ENCODE data around the gene GRPEL2. TPM values are rescaled to one million over a fixed set of nuclear protein-coding genes. Genes with fewer than 3 reads are reported as not detected.

Gene GRPEL2
- total RNA-seq, 3 donors from 2014 or later, result 9.9 to 15.2 (median 11.1) TPM

GRCh38 chr5:149376711-149377447, 31.6 kb downstream of the GRPEL2 start:
- DNase-seq (no peak), ATAC-seq (no peak)
- TF ChIP-seq, protein P1, sequence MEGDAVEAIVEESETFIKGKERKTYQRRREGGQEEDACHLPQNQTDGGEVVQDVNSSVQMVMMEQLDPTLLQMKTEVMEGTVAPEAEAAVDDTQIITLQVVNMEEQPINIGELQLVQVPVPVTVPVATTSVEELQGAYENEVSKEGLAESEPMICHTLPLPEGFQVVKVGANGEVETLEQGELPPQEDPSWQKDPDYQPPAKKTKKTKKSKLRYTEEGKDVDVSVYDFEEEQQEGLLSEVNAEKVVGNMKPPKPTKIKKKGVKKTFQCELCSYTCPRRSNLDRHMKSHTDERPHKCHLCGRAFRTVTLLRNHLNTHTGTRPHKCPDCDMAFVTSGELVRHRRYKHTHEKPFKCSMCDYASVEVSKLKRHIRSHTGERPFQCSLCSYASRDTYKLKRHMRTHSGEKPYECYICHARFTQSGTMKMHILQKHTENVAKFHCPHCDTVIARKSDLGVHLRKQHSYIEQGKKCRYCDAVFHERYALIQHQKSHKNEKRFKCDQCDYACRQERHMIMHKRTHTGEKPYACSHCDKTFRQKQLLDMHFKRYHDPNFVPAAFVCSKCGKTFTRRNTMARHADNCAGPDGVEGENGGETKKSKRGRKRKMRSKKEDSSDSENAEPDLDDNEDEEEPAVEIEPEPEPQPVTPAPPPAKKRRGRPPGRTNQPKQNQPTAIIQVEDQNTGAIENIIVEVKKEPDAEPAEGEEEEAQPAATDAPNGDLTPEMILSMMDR (IDR thresholded peaks at IDR 0.05), result no peak
- Histone ChIP-seq H3K4me1 (ENCODE audit: low read depth) (no peaks in the 10 kb centered on the region), H3K9me3 (no peaks in the 10 kb centered on the region), H3K36me3 (ENCODE audit: low read depth) (no peaks in the 10 kb centered on the region), H3K4me3 (no peak overlapping the region)
- intact Hi-C loops (cut with DNase I, micrococcal nuclease), result no loop called here

DNA sequence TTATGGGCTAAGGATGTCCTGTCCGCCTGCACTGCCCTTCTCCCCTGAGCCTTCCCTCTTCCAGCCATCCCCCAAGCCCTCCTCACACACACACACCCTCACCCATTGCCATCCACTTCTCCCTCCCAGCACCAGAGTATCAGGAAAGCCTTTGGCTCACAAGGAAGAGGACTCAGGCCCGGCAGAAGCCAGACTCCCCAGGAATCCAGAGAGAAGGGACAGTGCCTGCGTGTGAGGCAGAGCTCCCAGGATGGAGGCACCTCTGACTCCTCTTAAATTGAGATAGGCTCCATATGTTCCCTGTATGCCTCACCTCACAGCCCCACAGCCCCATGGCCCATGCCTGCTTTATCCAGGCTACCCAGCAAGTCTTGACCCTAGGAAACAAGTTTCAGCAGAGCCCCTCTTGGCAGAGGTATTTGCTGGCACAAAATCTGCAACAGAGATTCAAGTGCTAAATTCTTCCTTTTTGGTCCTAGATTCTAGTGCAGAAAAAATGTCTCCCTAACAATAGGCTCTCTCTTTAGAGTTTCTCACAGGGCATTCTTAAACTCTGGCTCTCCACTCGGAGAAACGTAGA, 33.0 kb downstream of the GRPEL2 start:
- ATAC-seq (no peak), DNase-seq (no peak)
- Histone ChIP-seq H3K4me3 (no peak overlapping the region), H3K36me3 (ENCODE audit: low read depth) (no peaks in the 10 kb centered on the region), H3K4me1 (ENCODE audit: low read depth) (peaks cover 7% of the 10 kb centered on the region), H3K9me3 (no peaks in the 10 kb centered on the region)
- intact Hi-C loops (cut with DNase I, micrococcal nuclease), result no loop called here
- TF ChIP-seq, protein P1 (IDR thresholded peaks at IDR 0.05), result no peak

GRCh38 chr5:149379177-149379761, 34.0 kb downstream of the GRPEL2 start, which contains the start of gene IL17B:
Gene IL17B (minus strand): TSS chr5:149379292. CDS start chr5:149379225, 67 bp downstream.
- ATAC-seq, result no peak
- H3K4me1 ChIP-seq (ENCODE audit: low read depth), result peaks cover 7% of the 10 kb centered on the region

GRCh38 chr5:149379818-149380374, 34.6 kb downstream of the GRPEL2 start:
- DNase-seq, result no peak
- no peaks in the 10 kb centered on the region for H3K36me3 ChIP-seq (ENCODE audit: low read depth)
- peaks cover 7% of the 10 kb centered on the region for H3K4me1 ChIP-seq (ENCODE audit: low read depth)
- TF ChIP-seq, protein P1 (IDR thresholded peaks at IDR 0.05), result no peak
- H3K4me3 ChIP-seq, result no peak overlapping the region
- H3K9me3 ChIP-seq, result no peaks in the 10 kb centered on the region
- intact Hi-C loops (cut with DNase I, micrococcal nuclease), result loop anchor here (5.0 to 10.0 kb wide), 2 partner anchors 47 to 55 kb away; no protein-coding TSS in a partner anchor
- ATAC-seq, result no peak

More at GRCh38 chr5:149379177-149379761, 34.0 kb downstream of the GRPEL2 start, which contains the start of gene IL17B:
- no peaks in the 10 kb centered on the region for H3K36me3 ChIP-seq (ENCODE audit: low read depth)
- DNase-seq, result no peak
- no peaks in the 10 kb centered on the region for H3K9me3 ChIP-seq
- H3K4me3 ChIP-seq, result no peak within 1 kb of the TSS
- TF ChIP-seq, protein P1 (IDR thresholded peaks at IDR 0.05), result no peak
- intact Hi-C loops (cut with DNase I, micrococcal nuclease), result no loop called here

DNA sequence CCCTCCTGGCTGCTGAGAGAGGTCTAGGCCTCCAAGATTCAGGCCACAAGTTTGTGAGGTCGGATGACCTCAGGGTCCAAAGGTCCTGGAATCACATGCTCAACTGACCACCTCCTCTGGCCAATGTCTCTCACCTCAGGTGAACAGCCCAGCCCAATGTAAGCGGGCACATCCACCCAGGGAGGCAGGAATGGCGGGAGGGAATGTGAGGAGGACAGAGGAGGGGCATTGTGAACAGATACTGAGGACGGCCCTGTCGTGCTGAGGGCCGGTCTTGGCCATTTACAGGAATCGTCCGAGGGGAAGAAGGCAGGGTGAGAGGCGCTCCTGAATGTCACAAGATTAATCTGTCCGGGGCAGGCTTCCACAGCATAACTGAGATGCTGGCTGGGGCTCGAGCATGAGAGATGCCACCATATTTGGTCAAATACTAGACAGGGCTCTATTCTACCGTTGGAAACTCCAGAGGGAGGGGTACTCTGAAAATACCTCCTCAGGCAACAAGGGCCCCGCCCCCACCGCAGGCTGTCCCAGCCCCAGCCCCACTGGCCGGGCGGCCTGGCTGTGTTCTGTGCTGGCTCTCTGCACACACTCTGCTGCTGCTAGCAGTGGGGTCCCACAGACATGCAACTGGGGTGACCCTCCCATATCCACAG, 35.3 kb downstream of the GRPEL2 start:
- ATAC-seq, result peak; percentile 25
- DNase-seq, result peak in 2 of 3 donors; percentile 27 to 48
- no peaks in the 10 kb centered on the region for H3K9me3 ChIP-seq
- H3K4me1 ChIP-seq (ENCODE audit: low read depth), result peaks cover 7% of the 10 kb centered on the region
- H3K36me3 ChIP-seq (ENCODE audit: low read depth), result no peaks in the 10 kb centered on the region
- no peak overlapping the region for H3K4me3 ChIP-seq
- intact Hi-C loops (cut with DNase I, micrococcal nuclease), result loop anchor here (5.0 to 10.0 kb wide), 2 partner anchors 47 to 54 kb away; no protein-coding TSS in a partner anchor
- TF ChIP-seq, protein P1 (IDR thresholded peaks at IDR 0.05), result no peak
